NB4 (cell line): ENCODE data around the gene VWA3A.

Experiments
- DNase-seq: peaks from one replicate; pipeline ENCODE4 v3.0.0; 2010; ENCODE audit warnings: low read depth
- H3K4me3 ChIP-seq: one replicate; pipeline ENCODE4 v1.5.1; 2011; ENCODE audit warnings: mild to moderate bottlenecking, low read depth, low read length, moderate library complexity
- MYC ChIP-seq: IDR thresholded peaks from 2 replicates; pipeline ENCODE4 v1.6.1; 2011; ENCODE audit warnings: low read depth, low read length
- POLR2A ChIP-seq: IDR thresholded peaks from 2 replicates; pipeline ENCODE4 v1.6.1; 2011; ENCODE audit warnings: mild to moderate bottlenecking; ENCODE audit not compliant: insufficient read length; ENCODE audit errors: extremely low read depth
- TF ChIP-seq, protein P1 (sequence below): IDR thresholded peaks from 2 replicates; pipeline ENCODE4 v1.6.1; 2011; ENCODE audit warnings: low read depth, low read length
- TF ChIP-seq, protein P2 (sequence below): IDR thresholded peaks from one replicate; pipeline ENCODE4 v1.5.1; 2012; ENCODE audit warnings: low read depth, low read length

The VWA3A gene

DNA sequence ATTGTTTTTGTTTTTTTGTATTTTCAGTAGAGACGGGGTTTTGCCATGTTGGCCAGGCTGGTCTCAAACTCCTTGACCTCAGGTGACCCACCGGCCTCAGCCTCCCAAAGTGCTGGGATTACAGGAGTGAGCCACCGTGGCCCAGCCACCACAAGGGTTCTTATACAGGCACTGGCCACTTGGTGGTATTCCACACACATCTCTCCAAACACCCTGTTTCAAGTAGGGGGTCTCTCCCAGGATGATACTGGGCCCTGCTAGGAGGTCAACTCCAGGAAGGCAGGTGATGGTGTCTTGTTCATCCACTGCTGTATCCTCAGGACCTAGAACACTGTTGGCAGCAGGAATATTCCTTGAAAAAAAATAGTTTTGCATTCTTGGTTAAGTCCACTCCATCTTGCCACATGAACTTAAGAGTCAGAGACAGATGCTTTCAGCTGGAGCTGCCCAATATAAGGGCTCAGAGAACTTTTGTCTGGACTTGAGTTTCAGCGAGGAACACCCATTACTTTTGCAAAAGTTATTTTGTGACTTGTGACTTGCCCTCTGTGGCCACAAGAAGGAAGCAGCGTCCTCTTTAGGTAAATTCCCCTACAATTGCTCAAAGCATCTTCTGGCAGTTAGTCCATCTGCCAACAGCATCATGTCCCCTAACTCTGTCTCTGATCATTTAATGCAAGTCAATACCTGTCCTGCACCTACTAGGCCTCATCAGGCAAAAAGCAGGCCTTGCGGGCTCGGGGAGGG, 106.4 kb downstream of the VWA3A start:
- H3K4me3 ChIP-seq = no peak overlapping the region
- peak; percentile 30 for DNase-seq
- TF ChIP-seq, protein P1, sequence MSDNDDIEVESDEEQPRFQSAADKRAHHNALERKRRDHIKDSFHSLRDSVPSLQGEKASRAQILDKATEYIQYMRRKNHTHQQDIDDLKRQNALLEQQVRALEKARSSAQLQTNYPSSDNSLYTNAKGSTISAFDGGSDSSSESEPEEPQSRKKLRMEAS = no peak
- TF ChIP-seq MYC (no peak), POLR2A (no peak)
- TF ChIP-seq, protein P2, sequence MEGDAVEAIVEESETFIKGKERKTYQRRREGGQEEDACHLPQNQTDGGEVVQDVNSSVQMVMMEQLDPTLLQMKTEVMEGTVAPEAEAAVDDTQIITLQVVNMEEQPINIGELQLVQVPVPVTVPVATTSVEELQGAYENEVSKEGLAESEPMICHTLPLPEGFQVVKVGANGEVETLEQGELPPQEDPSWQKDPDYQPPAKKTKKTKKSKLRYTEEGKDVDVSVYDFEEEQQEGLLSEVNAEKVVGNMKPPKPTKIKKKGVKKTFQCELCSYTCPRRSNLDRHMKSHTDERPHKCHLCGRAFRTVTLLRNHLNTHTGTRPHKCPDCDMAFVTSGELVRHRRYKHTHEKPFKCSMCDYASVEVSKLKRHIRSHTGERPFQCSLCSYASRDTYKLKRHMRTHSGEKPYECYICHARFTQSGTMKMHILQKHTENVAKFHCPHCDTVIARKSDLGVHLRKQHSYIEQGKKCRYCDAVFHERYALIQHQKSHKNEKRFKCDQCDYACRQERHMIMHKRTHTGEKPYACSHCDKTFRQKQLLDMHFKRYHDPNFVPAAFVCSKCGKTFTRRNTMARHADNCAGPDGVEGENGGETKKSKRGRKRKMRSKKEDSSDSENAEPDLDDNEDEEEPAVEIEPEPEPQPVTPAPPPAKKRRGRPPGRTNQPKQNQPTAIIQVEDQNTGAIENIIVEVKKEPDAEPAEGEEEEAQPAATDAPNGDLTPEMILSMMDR = no peak

DNA sequence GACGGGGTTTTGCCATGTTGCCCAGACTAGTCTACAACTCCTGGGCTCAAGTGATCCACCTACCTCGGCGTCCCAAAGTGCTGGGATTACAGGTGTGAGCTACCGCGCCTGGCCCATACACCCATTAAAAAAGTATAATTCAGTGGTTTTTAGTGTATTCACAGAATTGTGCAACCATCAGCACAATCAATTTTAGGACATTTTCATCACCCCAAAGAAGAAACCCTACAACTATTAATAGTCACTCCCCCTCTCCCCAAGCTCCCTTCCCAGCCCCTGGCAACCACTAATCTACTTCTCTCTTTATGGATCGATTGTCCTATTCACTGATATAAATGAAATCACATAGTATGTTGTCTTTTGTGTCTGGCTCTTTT, 109.9 kb downstream of the VWA3A start:
- no peak overlapping the region for H3K4me3 ChIP-seq
- no peak for DNase-seq
- no peak for TF ChIP-seq POLR2A
- TF ChIP-seq, protein P1 = no peak
- TF ChIP-seq, protein P2 = no peak
- TF ChIP-seq MYC = no peak

DNA sequence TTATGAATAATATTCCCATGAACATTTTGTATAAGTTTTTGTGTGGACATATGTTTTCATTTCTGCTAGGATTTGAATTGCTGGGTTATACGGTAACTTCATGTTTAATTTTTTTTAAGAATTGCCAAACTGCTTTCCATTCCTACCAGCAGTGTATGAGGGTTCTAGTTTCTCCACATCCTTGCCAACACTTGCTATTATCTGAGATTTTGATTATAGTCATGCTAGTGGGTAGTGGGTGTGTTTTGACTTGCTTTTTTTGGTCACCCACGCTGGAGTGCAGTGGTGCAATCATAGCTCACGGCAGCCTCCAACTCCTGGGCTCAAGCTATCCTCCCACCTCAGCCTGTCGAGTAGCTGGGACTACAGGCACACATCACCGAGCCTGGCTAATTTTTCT, 110.8 kb downstream of the VWA3A start:
- H3K4me3 ChIP-seq = no peak overlapping the region
- TF ChIP-seq MYC = no peak
- no peak for TF ChIP-seq POLR2A
- TF ChIP-seq, protein P1 = no peak
- TF ChIP-seq, protein P2 = no peak
- no peak for DNase-seq

DNA sequence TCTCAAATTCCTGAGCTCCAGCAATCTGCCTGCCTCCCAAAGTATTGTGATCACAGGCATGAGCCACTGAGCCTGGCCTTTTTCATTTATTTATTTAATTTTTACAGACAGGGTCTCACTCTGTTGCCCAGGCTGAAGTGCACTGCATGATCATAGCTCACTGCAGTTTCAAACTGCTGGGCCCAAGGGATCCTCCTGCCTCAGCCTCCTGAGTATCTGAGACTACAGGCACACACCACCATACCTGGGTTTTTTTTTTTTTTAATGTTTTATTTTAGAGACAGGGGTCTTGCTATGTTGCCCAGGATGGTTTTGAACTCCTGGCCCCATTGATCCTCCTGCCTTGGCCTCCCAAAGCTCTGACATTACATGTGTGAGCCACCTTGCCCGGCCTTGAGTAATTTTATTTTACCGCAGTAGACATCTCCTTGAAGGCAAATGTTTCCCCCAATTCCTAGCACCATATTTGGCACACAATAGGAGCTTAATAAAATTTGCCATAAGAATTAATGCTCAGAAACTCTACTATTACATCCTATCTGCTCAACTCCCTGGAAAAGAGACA, 111.8 kb downstream of the VWA3A start:
- no peak overlapping the region for H3K4me3 ChIP-seq
- DNase-seq = no peak
- TF ChIP-seq POLR2A = no peak

DNA sequence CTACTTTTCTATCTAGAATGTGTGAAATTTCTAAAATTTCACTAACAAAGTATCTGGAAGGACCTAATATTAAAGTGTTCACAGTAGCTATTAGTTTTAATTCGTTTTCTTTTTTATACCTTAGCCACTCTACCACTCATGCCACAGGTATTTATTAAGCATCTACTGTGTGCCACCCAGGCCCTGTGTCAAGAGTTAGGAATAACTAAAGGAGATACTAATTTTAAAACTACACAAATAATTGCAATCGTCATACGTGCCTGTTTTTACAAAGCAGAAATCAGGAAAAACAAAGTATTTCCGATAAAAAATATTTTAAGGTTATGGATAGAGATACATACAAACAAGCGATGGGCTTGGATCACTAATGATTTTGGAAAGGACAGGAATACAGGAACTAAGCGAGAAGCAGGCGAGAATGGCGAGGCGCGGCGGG, 113.3 kb downstream of the VWA3A start:
- DNase-seq = no peak
- H3K4me3 ChIP-seq = peak overlapping the region; percentile 57
- TF ChIP-seq, protein P2 = no peak
- TF ChIP-seq, protein P1 = no peak
- TF ChIP-seq MYC (no peak), POLR2A (no peak)

DNA sequence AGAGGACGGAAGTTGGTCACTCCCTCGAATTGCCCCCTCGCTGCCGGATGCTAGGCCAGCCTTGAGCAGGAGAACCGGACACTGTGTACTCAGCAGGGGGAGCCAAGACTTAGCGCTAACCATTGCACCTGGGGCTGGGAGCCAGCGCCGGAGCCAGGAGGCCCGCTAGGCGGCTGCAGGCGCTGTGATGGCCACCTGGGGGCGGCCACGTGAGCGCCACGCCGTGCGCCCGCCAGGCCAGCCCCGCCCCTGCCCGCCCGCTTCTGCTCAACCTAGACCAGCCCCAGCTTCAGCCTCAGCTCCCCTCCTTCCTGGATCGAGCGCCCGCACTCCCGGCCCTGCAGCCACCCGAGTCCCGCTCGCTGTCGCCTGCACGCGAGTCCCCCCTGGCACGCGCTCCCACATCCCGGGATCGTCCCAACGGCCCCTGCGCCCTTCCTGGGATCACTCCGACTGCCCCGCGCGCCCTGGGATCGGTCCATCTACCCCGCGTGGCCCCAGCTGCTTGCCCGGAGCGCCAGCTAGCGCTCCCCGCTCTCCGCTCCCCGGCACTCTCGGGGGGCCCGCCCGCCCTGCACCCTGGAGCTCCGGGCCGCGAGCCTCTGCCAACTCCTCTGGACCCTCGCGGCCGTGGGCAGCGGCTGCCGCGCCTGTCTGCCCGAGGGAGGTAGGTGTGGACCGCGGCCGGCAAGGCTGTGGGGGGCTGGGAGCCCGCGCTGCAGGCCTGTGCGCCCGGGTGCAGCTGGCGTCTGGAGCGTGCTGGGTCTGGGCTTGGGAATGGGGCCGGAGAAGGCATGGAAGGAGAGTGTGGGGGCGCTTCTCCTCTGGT, 113.9 kb downstream of the VWA3A start, which contains the start of gene EEF2K:
Gene EEF2K (plus strand): TSS at position 266 of the 829 bp plus-strand sequence. CDS start 19,452 bp downstream, outside the sequence.
- DNase-seq = peak; percentile 97
- TF ChIP-seq, protein P1 = peak; percentile 94
- TF ChIP-seq MYC = peak; percentile 96
- TF ChIP-seq, protein P2 = peak; percentile 48
- TF ChIP-seq POLR2A = peak; percentile 70
- peak within 1 kb of the TSS; percentile 90 for H3K4me3 ChIP-seq
